Activated T-cell treated with anti-CD3 and anti-CD28 coated beads, Interleukin-2, amount 50 U/mL, for 1 hour (primary cell): ENCODE data around the gene UNC13C.

Experiments
- DNase-seq: peaks from one replicate; pipeline ENCODE4 v3.0.0-alpha.2; 2020

UNC13C gene

DNA sequence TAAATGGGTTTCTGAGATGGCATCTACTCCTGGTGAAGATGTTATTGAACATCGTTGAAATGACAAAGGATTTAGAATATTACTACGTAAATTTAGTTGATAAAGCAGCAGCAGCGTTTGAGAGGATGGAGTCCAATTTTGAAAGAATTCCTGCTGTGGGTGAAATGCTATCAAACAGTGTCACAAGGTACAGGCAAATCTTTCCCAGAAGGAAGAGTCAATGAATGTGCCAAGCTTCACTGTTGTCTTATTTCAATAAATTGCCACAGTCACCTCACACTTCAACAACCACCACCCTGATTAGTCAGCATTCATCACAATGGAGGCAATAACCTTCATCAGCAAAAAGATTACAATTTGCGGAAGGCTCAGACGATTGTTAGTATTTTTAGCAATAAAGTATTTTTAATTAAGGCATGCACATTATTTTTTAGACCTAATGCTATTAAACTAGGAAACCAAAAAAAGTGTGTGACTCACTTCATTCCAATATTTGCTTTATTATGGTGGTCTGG is 142.8 kb downstream of the UNC13C start:
- DNase-seq, result no peak

GRCh38 chr15:54127574-54127973 is 149.3 kb downstream of the UNC13C start:
- no peak for DNase-seq

DNA sequence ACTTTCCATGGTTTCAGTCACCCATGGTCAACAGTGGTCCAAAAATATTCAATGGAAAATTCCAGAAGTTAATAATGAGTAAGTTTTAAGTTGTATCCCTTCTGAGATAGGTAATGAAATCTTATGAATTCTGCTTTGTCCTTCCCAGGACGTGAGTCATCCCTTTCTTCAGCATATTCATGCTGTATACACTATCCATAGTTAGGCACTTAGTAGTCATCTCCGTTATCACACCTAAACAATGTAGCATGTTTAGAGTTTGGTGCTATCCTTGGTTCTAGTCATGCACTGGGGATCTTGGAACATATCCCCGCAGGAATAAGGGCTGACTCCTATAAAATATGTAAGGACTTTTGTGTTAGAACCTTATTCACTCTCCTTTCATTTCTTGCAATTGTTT is 153.2 kb downstream of the UNC13C start:
- DNase-seq, result no peak

DNA sequence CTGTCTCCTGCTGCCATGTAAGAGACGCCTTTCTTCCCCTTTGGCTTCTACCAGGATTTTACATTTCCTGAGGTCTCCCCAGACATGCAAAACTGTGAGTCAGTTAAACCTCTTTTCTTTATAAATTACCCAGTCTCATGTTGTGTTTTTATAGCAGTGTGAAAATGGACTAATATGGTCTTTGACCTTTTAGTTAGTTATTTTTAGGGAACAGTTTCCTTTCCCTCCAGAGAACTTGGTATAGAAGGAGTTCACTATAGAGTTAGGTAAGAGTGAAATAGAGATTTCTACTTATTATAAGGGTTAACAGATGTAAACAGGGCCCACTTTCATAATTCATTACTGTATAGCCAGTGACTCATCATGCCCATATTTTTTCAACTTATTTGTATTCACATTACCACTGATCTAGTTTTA is 170.9 kb downstream of the UNC13C start:
- DNase-seq, result no peak

GRCh38 chr15:54150255-54150654 is 172.0 kb downstream of the UNC13C start:
- no peak for DNase-seq

DNA sequence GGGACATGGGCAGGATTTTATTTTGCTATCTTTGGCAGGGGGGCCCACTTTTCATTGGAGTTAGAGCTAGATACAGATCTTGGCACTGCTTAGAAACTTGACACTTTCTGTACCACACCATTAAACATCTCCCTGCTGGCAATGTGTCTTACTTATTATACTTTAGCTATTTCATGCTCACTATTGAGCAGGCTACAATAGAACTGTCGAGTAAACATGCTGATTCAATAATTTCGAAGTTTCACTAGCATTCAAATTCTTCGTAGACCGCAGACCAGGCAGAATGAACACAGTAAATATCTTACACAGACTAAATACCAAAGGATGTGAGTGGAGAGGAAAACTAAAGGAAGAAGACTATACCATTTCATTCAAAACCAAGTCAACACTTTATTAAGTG is 180.8 kb downstream of the UNC13C start:
- DNase-seq, result no peak

DNA sequence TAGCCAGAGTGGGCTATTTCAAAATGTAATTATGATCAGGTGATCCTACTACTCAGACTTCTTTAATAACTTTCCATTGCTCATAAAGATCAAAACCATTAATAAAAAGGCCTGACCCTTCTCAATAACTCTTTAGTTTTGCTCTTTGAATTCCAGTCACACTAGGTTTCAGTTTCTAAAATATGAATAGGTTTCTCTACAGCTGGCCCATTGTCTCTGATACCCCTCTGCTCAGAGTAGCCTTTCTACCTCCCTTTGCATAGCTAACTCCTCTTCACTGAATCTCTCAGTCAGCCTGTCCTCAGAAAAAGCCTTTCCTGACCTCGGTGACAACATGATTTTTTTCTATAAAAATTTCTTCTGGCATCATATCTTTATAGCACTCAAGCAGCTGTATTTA is 209.1 kb downstream of the UNC13C start:
- no peak for DNase-seq

- DNase-seq, result no peak
These were observed 219.8 kb downstream of the UNC13C start for GRCh38 chr15:54197995-54198394.

DNA sequence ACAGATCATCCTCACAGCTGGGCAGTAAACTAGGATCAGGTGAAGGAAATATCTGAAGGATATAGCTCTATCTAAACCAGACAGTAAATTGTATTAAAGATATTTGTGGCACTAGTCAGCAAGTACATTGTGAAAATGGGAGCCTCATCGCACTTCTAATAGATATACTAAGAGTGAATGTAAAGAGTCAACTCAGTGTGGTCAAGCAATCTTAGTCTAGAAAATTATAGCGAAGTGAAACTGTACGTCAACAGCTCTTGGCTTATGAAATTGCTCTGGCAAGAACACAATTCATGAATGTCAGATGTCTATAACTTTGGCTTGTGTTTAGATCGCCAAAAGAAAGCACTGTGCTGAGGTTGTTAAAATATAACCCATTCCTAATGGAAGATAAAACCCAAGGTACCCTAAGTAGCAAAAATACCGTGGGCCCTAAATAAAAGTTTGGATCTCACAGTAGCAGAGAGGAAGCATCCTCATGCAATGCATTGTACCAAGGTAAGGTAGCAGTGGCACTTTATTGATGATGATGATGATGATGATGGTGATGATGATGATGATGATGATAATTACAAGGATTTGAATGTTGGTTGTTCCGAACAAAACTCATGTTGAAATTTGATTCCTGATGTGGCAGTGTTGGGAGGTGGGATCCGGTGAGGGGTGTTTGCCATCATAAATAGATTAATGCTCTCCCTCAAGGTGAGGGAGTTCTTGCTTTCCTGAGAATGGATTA is 228.5 kb downstream of the UNC13C start:
- DNase-seq, result no peak

GRCh38 chr15:54208786-54209185 is 230.5 kb downstream of the UNC13C start:
- no peak for DNase-seq

GRCh38 chr15:54212635-54213034 is 234.4 kb downstream of the UNC13C start:
- DNase-seq, result no peak

DNA sequence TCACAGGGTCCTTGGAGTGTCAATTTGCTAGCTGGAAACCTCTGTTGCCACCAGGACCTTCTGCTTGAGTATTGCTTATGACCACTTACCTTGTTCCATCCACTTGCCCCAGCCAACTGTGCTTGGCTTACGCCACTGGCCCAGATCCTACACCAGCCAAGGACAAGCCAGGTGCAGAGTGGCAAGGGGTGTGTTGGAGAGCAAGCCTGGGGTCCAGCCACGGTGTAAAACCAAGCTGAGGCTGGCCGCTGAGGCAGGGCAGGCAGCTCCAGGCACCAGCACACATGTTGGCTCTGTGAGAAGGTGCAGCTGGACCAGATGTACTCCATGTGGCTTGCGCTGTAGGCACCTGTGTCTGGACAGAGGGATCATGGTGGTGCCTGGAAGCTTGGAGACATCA is 248.2 kb downstream of the UNC13C start:
- no peak for DNase-seq

DNA sequence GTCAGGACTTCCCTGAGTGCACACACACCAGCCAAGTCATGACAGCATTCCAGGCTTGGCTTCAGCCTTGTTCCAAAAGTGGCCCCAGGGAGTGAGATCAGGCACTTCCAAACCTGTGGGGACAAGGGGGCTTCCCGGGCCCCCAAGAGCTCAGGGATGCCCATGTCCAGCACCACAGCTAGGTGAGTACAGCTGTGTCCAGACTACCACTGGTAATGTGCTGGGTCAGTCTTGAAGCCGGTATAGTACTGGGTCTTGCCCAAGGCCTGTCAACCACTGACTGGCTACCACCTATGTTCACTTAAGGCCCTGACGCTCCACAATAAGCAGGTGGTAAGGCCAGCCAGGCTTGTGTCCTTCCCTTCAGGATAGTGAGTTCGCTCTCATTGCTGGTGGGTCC is 249.3 kb downstream of the UNC13C start:
- no peak for DNase-seq

DNA sequence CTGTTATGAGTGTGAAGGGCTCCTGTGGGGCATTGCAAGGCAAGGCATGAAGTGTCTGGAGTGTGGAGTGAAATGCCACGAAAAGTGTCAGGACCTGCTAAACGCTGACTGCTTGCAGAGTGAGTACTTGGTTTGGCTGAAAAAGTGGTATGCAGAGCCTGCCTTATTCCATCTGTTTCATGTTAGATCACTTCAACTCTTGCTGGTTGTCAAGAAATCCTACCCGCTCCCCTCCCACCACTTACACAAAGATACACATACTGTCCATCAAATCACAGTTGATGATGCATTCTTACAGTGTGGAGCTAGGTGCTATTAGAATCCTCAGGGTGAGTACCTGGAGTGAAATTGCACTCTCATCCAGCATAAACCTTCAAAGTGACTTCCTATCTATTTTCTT is 272.1 kb downstream of the UNC13C start:
- no peak for DNase-seq

- DNase-seq, result no peak
These were observed 277.9 kb downstream of the UNC13C start for GRCh38 chr15:54256190-54256589.

GRCh38 chr15:54273928-54274327 is 295.7 kb downstream of the UNC13C start:
- DNase-seq, result no peak

DNA sequence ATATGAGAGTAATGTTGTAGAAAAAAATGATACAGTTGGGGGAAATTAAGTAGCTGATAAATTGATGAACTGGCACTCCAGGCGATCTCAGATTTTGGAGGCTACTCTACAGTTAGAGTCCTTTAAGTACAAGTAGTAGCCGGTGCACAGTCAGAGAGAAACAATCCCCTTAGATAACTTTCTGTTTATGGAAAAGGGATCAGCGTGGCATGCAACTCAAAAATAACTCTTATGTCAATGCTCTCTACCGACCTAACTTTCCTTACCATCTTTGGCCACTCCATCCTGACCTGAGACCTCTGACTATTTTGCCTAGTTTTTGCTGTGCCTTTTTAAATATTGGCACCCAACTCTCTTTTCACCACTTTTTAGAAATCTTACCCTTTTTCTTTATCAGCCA is 299.6 kb downstream of the UNC13C start:
- DNase-seq, result no peak

DNA sequence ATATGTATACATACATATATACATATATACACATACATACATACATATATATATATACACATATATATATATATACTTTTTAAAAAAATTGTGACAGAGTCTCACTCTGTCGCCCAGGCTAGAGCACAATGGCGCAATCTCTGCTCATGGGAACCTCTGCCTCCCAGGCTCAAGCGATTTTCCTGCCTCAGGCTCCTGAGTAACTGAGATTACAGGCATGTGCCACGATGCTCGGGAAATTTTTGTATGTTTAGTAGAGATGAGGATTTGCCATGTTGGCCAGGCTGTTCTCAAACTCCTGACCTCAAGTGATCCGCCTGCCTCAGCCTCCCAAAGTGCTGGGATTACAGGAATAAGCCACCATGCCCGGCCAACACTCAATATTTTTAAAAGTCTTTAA is 302.5 kb downstream of the UNC13C start:
- DNase-seq, result no peak

DNA sequence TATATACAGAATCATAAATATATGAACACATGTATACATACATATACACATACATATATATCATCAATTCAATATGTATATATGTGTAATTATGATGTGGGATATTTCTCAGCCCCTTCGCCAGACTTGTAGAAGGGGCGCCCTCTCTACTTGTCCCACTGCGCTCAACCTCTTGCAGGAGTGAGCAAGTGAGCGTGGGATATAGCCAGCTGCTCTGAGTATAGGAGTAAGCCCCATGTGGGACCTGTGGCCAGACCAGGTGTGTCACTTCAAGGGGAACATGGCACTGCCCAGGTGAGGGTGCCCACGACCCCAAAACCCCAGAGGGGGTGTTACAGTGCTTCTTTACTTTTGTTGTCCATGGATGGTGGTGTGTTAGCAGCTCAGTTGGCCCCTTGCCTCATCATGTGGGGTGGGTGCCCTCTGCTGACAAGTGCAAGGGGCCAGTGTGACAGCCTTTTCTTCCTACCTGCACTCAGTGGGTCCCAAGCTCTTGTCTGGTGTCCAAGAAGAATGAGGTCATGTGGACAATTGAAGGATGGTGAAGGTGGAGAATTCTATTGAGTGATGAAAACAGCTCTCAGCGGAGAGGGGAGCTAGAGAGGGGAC is 304.1 kb downstream of the UNC13C start:
- DNase-seq, result no peak

DNA sequence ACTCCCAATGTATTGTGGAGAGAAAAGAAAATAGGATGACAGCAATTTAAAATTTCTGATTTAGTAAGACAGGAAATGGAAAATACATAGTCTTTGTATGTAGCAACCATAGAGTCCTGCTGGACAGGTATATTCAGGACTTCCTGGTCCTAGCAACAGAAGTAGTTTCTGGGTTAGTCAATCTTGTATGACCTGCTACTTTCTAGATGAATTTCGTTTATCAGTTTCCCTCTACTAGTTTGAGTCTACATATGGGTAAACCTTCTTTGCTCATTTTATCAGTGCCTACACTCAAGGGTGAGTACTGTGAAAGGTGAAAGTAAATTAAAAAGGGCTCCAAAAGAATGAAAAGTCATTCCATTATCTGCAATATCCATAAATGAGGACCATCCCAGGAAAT is 309.8 kb downstream of the UNC13C start:
- DNase-seq, result no peak

GRCh38 chr15:54289590-54290136 is 311.4 kb downstream of the UNC13C start:
- DNase-seq, result no peak

GRCh38 chr15:54298396-54298795 is 320.2 kb downstream of the UNC13C start:
- no peak for DNase-seq

DNA sequence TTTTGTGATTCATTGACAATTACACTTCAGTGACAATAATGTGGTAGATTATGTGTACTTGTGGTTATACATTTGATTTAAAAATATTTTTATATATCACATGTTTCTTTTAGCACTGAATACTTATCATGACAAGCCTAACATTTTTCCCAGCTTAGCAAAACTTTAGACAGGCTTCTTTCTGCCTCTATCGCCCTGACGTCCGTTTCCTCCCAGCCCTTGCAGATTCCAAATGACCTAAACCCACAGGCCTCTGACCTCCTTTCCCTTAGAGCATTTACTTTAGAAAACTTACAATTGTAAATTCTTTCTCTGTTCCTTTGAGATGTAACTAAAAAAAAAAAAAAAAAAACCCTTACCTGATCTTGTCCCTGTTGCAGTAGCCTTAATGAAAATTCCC is 326.1 kb downstream of the UNC13C start:
- no peak for DNase-seq

- DNase-seq, result no peak
These were observed 326.9 kb downstream of the UNC13C start for GRCh38 chr15:54305138-54305537.
